ENCODE results near the gene FAM237B.

DNA sequence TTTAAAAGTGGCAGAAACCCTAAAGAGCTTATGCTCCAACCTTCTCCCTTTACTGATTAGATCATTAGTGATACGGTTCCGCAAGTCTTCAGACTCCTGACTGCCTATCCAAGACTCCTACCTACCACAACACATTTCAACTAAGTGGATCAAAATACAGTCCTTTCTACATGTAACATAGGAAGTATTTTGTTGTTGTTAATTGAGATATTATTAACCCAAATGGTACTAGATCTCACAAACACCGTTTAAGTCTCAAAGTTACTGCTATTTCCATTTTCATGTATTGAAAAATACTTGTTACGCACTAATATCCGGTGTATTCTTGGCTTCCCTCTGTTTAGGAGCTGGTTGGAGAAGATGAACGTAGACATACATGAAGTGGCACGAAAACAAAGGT, 1.1 kb downstream of the FAM237B start:
- TF ChIP-seq EZH2phosphoT487 (IDR thresholded peaks at IDR 0.05; ENCODE audit: insufficient read depth, low read depth), result no peak
- TF ChIP-seq EZH2 (IDR thresholded peaks at IDR 0.05; ENCODE audit: insufficient read depth, poor library complexity, severe bottlenecking), result no peak
